Activated CD4-positive, alpha-beta T cell treated with anti-CD3 and anti-CD28 coated beads for 4 hours (primary cell): Measurements from ENCODE around the gene DOC2B.

Source experiments
- DNase-seq, 2 donors: peaks; one replicate each; pipeline ENCODE4 v3.0.0-alpha.2; 2020

Gene DOC2B

DNA sequence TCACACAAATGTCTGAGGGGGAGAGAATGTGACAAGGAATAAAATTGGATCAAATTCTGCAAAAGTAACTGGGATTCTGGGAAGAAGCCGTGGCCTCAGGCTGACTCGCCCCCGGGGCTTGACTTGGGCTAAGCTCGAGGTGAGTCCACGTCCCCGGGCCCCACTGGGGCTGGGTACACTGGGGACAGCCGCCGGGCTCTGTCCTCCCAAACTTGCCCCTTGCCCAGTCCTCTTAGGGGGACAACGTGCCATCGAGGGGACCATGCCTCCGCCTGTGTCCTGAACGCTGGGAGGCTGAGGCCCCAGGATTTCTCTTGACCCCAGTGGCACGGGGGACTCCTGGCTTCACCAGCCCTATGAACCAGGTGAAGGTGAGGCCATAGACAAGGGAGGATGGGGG lies 21.1 kb downstream of the DOC2B start:
- DNase-seq = no peak

- DNase-seq = no peak
Measured at GRCh38 chr17:159609-160008, 21.8 kb downstream of the DOC2B start.

DNA sequence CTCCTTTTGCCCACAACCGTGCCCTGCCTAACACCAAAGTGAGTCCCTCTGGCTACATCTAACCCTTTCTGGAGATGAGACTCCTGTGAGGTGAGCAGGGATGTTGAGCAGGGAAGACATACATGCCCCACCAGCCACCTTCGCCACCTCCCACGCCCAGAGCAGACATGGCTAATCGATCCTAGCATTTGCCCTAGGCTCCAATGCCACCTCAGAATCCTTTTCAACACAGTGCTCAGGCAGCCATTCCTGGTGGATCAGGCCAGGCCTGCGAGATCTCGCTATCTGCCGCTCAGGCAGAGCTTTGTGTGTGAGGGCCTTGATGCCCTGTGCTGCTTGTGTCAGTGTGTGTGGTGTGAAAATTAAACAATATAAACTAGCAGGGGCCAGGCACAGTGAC lies 23.1 kb downstream of the DOC2B start:
- DNase-seq = no peak

- DNase-seq = no peak
Measured at GRCh38 chr17:157901-158300, 23.5 kb downstream of the DOC2B start.

DNA sequence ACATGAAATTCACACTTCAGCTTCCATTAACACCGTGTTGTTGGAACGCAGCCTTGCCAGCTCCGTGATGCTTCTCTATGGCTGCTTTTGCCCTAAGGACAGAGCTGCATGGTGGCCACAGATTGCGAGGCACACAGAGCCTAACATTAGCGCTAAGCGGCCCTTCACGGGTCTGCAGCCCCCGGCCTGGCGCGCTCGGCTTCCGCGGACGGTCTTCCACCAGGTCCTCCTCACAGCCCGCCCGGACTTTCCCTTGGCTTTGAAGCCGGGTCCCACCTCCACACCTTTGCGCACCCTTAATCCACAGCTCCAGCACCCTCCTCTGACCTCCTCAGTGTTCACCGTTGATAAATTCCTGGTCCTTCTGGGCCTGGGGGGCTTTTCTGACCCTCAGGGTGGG lies 24.5 kb downstream of the DOC2B start:
- no peak for DNase-seq

DNA sequence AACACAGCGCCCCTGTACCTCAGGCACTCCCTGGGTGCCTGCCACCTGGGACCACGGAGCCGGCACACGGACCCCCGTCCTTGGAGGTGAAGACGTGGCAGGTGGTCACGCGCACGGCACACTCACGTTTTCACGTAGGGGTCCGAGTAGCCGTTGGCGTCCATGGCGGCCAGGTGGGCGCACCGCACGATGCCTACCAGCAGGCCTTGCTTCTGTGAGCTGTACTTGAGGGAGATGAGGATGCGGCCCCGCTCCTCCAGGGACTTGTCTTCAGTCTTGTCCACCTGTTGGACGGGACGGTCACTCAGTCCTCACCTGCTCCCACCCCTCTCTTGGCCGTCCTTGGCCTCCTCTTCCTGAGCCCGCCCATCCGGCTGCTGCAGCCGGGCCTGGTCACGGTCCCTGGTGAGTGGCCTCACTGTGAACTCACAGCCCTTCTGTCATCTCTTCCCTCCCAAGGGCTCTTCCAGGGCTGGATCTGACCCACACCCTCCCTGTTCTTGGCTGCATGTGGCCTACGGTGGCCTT lies 25.3 kb downstream of the DOC2B start:
- DNase-seq = no peak

DNA sequence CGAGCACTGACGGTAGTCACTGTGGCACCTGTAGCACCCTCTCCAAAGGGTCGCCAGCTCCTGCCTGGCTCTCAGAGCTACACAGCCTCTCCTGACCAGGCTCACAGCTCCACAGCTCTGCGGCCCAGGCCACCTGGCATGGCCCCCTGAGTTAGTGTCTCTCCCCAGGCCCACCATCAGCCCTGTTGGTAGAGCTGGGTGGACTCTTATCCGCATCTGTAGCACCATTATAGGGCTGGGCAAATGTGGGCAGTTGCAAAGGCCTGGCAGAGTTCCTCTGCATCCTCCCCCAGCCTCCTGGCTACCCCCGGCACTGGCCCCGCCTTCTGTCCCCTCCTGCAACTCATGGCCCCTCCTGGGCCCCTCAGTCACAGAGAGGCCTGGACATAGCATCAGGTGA lies 25.9 kb downstream of the DOC2B start:
- DNase-seq = no peak

- DNase-seq = no peak
Measured at GRCh38 chr17:153851-154250, 27.6 kb downstream of the DOC2B start.

- no peak for DNase-seq
Measured at GRCh38 chr17:152860-153420, 28.5 kb downstream of the DOC2B start.

GRCh38 chr17:151886-152859 lies 29.3 kb downstream of the DOC2B start:
- DNase-seq = no peak

DNA sequence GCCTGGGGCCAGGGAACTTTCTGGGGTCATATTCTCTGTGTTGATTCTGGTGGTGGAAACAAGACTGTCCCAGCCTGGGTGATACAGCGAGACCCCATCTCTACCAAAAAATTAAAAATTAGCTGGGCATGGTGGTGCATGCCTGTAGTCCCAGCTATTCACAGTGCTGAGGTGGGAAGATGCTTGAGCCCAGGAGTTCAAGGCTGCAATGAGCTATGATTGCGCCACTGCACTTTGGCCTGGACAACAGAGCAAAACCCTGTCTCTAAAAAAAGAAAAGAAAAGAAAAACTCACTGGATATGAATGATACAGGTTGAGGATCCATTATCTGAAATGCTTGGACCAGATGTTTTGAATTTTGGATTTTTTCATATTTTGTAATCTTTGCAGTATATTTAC lies 30.4 kb downstream of the DOC2B start:
- no peak for DNase-seq

DNA sequence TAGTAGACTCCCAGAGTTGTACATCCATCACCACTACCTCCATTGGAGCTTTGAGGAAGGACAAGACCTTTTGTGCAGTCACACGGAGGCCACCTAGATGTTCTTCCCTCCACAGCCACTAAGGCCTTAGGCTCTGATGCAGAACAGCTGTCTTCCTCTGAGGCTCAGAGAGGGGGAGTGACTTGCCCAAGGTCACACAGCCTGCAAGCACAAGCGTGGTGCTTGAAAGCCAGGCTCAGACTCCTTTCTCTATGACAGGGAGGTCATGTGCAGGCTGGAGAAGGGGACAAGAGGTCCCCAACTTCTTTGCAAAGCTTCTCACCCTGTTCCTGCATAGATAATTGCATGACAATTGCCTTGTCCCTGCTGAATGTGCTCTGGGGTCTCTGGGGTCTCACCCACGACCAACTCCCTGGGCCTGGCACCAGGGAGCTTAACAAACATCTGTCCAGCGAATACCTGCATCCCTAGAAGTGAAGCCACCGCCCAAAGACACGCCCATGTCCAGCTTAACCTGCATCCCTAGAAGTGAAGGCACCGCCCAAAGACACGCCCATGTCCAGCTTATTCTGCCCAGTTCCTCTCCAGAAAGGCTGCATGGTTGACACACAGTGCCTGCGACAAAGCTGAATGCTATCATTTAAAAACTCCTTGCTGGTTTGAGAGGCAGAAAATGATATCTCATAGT lies 31.4 kb downstream of the DOC2B start:
- DNase-seq = no peak

- DNase-seq = no peak
Measured at GRCh38 chr17:149231-149630, 32.2 kb downstream of the DOC2B start.

GRCh38 chr17:148757-149156 lies 32.7 kb downstream of the DOC2B start:
- DNase-seq = no peak

- DNase-seq = no peak
Measured at GRCh38 chr17:147796-148740, 33.4 kb downstream of the DOC2B start.

GRCh38 chr17:146983-147761 lies 34.3 kb downstream of the DOC2B start:
- no peak for DNase-seq

GRCh38 chr17:146546-146945 lies 34.9 kb downstream of the DOC2B start:
- DNase-seq = no peak

GRCh38 chr17:145671-146541 lies 35.5 kb downstream of the DOC2B start:
- no peak for DNase-seq

- DNase-seq = no peak
Measured at GRCh38 chr17:144936-145670, 36.3 kb downstream of the DOC2B start.

GRCh38 chr17:143785-144281 lies 37.6 kb downstream of the DOC2B start:
- peak; percentile 77 to 86 for DNase-seq
